PFSK-1 (cell line): ENCODE results near the gene SKIC3.

Source experiments
- POLR2AphosphoS5 ChIP-seq: IDR thresholded peaks from 2 replicates; pipeline ENCODE4 v1.6.1; 2012; ENCODE audit warnings: low read depth, mild to moderate bottlenecking, control low read depth, low read length, moderate library complexity
- SIN3A ChIP-seq: IDR thresholded peaks from 2 replicates; pipeline ENCODE4 v1.6.1; 2012; ENCODE audit warnings: mild to moderate bottlenecking, low read length, moderate library complexity, borderline replicate concordance; ENCODE audit not compliant: insufficient read depth
- TAF1 ChIP-seq: IDR thresholded peaks from 2 replicates; pipeline ENCODE4 v1.6.1; 2012; ENCODE audit warnings: low read length, control low read depth, borderline replicate concordance; ENCODE audit not compliant: insufficient read depth
- TF ChIP-seq, protein P1 (sequence below), 2 experiments: IDR thresholded peaks; 2 replicates each; pipeline versions ENCODE4 v1.6.1 to v1.8.0; 2011 to 2012; ENCODE audit warnings: low read depth in 2 of 2, low read length in 2 of 2, control low read depth in 1 of 2, inconsistent platforms in 1 of 2, mild to moderate bottlenecking in 1 of 2, moderate library complexity in 1 of 2; ENCODE audit not compliant: insufficient read depth in 1 of 2

DNA sequence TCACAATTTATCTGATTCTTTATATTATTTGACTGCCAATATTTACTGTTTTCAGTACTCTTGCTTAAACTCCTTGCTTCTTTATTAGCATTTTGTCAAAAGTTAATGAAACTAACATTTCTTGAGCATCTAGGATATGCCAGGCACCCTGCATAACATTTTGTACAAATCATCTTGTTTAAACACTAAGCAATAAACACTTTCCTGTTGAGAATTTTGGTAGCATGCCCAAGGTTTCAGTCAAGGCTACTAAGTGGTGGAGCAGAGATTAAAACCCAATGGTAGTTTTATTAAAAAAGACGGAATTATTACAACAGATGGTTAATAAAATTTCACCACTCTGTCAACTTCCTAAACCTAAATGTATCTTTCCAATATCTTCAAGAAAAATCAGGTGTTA is 43.2 kb downstream of the SKIC3 start:
- TF ChIP-seq POLR2AphosphoS5, result no peak
- no peak for TF ChIP-seq TAF1
- TF ChIP-seq, protein P1, sequence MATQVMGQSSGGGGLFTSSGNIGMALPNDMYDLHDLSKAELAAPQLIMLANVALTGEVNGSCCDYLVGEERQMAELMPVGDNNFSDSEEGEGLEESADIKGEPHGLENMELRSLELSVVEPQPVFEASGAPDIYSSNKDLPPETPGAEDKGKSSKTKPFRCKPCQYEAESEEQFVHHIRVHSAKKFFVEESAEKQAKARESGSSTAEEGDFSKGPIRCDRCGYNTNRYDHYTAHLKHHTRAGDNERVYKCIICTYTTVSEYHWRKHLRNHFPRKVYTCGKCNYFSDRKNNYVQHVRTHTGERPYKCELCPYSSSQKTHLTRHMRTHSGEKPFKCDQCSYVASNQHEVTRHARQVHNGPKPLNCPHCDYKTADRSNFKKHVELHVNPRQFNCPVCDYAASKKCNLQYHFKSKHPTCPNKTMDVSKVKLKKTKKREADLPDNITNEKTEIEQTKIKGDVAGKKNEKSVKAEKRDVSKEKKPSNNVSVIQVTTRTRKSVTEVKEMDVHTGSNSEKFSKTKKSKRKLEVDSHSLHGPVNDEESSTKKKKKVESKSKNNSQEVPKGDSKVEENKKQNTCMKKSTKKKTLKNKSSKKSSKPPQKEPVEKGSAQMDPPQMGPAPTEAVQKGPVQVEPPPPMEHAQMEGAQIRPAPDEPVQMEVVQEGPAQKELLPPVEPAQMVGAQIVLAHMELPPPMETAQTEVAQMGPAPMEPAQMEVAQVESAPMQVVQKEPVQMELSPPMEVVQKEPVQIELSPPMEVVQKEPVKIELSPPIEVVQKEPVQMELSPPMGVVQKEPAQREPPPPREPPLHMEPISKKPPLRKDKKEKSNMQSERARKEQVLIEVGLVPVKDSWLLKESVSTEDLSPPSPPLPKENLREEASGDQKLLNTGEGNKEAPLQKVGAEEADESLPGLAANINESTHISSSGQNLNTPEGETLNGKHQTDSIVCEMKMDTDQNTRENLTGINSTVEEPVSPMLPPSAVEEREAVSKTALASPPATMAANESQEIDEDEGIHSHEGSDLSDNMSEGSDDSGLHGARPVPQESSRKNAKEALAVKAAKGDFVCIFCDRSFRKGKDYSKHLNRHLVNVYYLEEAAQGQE (IDR thresholded peaks at IDR 0.05; ENCODE audit: insufficient read depth in 1 of 2, low read depth in 2 of 2, low read length in 2 of 2), result no peak
- no peak for TF ChIP-seq SIN3A
